Astrocyte of the spinal cord (primary cell): ENCODE results near the gene VWA1.

ENCODE experiments used
- DNase-seq: peaks from one replicate; pipeline ENCODE4 v3.0.0; 2011; ENCODE audit warnings: low read depth, low spot score
- H3K4me3 ChIP-seq: 2 replicates; pipeline ENCODE4 v1.5.1; 2011; ENCODE audit warnings: low read depth, mild to moderate bottlenecking, low read length, moderate library complexity
- in situ Hi-C: cut with HindIII; loops from 2 replicates; pipeline ENCODE4 v1.10.0; 2017; ENCODE audit warnings: low sequenced_read_pairs
- TF ChIP-seq, protein P1 (sequence below): IDR thresholded peaks from 2 replicates; pipeline ENCODE4 v1.5.1; 2012; ENCODE audit warnings: low read depth, mild to moderate bottlenecking, low read length, inconsistent platforms

Gene VWA1

DNA sequence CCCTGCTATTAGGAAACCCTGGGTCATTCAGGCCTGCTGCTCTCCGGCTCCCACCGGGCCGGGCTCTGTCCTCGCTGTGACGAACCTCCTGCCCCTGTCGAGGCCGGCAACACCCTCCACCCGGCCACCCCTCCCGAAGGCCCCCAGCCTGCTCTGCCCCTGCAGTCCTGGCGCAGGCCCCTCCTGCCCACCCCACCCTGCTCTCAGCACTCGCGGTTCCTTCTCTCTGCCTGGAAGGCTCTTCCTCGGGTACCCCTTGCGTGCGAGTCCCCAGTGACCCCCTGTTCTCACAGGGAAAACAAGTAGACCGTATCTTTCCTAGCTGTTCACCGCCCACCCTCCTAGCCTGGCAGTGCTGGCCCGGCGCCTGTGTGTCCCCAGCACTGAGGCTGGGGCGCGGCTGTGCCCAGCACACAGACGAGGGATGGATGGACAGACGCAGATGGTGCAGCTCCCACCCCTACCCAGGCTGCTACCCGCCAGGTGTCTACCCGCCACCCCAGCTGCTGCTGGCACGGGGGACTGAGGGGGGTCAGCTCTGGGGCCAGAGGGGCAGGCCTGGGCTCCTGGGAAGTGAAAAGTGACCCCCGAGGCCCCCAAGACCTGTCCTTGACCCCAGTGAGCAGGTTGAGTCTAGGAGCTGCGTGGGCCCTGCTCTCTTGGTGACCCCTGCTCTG lies 3.1 kb upstream of the VWA1 start:
- TF ChIP-seq, protein P1, sequence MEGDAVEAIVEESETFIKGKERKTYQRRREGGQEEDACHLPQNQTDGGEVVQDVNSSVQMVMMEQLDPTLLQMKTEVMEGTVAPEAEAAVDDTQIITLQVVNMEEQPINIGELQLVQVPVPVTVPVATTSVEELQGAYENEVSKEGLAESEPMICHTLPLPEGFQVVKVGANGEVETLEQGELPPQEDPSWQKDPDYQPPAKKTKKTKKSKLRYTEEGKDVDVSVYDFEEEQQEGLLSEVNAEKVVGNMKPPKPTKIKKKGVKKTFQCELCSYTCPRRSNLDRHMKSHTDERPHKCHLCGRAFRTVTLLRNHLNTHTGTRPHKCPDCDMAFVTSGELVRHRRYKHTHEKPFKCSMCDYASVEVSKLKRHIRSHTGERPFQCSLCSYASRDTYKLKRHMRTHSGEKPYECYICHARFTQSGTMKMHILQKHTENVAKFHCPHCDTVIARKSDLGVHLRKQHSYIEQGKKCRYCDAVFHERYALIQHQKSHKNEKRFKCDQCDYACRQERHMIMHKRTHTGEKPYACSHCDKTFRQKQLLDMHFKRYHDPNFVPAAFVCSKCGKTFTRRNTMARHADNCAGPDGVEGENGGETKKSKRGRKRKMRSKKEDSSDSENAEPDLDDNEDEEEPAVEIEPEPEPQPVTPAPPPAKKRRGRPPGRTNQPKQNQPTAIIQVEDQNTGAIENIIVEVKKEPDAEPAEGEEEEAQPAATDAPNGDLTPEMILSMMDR = no peak
- H3K4me3 ChIP-seq = no peak overlapping the region
- in situ Hi-C loops = no loop called here
- no peak for DNase-seq

DNA sequence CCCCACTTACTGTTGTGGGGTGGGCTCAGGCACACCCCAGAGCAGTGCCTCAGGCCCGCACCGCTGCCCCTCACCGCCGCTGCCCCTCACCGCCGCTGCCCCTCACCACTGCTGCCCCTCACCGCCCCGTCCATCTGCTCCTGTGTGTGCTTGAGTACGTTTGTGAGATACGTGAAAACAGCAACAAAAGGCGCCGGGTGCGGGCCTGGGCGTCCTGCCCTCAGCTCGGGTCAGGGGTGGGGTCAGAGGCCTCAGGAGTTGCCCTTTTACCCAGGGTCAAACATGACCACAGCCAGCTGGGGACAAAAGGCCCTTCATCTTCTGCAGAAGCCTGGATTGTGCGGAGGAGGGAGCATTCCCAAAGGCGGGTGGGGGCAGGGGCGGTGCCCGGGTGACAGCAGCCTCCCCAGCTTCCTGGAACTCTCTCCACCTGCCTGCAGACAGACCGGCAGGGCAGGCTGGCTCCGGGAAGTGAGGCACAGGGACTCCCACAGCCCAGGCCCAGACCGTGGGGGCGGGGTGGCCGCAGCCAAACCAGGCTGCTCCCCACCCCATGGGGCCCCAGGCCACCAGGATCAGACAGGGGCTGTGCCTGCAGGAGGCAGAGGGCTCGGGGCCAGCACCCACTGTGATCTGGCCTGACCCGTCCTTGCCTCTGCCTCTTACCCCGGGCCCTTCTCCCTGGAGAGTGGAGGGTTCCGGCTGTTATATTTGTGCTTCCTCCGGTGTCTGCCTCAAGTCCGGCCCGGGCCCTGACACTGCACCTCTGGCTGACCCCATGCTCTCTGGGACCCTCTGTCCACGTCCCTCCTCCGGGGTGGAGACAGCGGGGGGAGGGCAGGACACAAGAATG lies 2.3 kb upstream of the VWA1 start:
- in situ Hi-C loops = no loop called here
- TF ChIP-seq, protein P1 = no peak
- no peak for DNase-seq
- no peak overlapping the region for H3K4me3 ChIP-seq

DNA sequence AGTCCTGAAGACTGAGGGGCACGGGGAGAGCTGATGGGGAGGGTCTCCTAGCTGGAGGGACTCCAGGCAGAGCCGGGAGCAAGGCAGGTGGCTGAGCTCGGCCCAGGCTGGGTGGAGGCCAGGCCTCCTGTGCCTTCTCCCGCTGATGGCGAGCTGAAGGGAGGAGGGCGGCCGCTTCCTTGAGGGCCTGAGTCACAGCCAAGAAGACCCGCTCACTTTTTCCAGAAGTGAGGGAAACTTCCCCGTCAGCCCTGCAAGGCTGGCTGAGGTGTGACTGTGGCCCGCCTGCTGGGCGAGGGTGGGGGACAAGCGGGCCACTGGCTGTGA lies 1.7 kb upstream of the VWA1 start:
- in situ Hi-C loops = no loop called here
- DNase-seq = peak; percentile 73
- TF ChIP-seq, protein P1 = no peak
- H3K4me3 ChIP-seq = no peak overlapping the region

DNA sequence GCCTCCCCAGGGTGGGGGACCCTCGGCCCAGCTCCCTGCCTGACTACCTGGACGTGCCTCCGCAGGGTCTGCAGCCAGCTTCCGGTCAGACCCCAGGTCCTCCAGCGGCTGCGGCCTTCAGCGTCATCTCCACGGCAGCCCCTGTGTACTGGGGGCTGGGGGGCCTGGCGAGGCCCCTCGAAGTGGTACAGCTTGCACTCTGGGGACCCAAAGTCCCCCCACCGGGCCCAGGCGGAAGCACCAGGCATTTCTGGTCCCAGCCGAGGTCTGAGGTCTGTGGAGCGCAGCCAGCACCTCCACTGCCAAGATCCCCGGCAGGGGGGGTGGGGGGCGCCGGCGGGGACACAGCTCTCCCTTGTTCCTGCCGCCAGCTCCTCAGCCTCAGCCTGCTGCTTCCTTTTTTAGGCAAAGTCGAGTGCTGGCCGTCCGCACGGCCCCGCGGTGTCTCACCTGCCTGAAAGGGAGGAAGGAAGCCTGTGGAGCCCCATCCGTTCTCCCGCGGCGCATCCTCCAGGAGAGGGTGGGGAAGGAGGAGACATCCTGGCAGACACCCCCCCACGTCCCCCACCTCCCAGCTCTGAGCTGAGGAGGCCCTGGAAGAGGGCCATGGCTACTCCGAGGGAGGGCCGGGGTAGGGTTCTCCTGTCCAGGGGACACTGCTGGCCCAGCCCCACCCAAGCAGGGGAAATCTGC lies 1.2 kb upstream of the VWA1 start:
- in situ Hi-C loops = no loop called here
- DNase-seq = peak; percentile 56
- TF ChIP-seq, protein P1 = peak; percentile 1
- H3K4me3 ChIP-seq = no peak overlapping the region

DNA sequence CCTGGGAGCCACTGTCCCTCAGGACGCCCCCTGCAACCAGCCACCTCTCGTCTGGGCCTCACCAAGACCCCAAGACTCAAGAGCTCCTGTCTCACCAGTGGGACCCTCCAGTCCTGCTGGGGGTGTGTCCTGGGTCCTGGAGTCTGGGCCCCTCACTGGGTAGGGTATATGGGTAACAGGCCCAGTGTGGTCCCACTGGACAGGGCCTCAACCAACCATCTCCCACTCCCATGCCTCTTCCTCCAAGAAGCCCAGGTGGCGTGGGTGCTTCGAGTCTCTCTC lies 725 bp upstream of the VWA1 start:
- TF ChIP-seq, protein P1 = no peak
- no peak overlapping the region for H3K4me3 ChIP-seq
- in situ Hi-C loops = no loop called here
- DNase-seq = no peak

DNA sequence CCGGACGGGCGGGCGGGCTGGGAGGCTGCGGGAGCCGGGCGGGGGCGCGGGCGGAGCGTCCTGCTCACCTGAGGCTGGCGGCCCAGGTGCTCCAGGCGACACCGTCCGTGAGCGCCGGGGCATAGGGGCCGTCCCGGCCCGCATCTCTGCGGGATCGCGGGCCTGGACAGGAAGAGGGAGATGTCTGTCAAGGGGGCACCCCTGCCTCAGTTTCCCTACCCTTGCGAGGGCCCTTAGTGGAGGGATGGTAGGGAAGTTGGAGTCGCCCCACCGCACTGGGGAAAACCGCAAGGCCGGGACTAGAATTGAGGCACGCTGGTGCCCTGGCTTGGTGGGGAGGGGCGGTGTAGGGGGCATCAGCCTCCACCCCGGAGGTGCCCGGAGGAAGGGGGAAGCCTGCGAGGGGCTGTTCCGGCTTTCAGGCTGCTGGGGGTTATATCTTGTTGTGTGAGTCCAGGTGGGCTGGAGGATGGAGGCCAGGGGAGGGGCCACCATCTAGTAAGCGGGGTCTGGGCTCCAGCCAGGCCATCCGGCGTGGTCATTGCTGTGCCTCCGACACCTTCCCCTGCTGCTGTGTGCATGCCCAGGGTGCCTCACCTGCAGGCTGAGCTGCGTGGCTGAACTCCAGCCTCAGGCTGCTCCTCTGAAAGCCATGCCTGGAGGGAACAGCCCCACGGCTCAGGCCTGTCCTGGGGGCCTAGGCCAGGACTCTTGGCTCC lies 580 bp downstream of the VWA1 start:
- TF ChIP-seq, protein P1 = no peak
- peak overlapping the region; percentile 53 for H3K4me3 ChIP-seq
- DNase-seq = no peak
- in situ Hi-C loops = no loop called here
